ENCODE measurements around the gene CCL27. TPM values are rescaled to one million over a fixed set of nuclear protein-coding genes. Genes with fewer than 3 reads are reported as not detected.
A peak's percentile ranks its signal among the peaks of the same experiment; 100 is the strongest.

The CCL27 gene
- total RNA-seq, 1 donor from 2014 or later, result 1.1 TPM

DNA sequence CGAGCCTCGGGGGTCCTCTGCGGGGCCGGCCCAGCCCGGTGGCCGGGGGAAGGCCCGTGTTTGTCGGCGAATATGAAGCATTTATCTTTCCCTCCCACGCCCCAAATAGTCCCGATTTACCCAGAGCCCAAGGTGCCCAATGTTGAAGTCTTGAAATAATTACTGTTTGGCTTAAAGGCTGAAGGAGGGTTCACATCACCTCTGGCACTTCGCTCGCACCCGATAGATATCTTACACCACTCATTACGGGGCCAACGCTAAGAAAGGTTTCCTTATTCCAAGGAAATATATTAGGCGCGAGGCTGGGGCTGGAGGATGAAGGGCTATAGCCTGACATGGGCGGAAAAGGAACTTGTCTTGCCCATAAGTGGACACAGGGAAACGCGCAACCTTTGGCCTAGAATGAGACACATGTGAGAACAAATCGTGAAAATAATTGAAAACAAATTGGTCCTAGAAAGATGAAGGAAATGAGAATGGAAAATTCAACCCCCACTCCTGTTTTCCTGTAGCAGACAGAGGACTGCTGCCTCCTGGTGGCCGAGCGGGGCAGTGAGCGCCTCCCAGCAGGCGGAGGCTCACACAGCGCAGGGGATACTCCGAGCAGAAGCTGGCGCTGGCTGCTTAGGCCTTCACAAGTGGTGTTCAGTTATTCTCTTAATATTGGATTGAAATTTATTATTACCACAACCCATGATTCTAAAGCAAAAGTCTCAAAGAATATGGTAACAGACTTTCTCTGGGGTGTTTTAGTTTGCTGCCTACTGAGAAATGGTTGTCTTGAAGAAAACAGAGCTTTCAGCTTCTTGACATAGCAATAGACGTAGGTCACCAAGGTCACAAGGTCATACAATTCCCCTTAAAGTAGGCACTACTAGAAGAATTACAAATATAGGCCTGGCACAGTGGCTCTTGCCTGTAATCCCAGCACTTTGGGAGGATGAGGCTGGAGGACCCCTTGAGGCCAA, 39.6 kb upstream of the CCL27 start:
- H3K27me3 Mint-ChIP-seq, result peaks cover 38% of the 10 kb centered on the region
- peak overlapping the region; percentile 86 for H3K4me3 Mint-ChIP-seq
- peaks cover 5% of the 10 kb centered on the region for H3K4me1 Mint-ChIP-seq (ENCODE audit: unreplicated experiment)
- H3K36me3 Mint-ChIP-seq, result no peaks in the 10 kb centered on the region
- TF ChIP-seq, protein P1, sequence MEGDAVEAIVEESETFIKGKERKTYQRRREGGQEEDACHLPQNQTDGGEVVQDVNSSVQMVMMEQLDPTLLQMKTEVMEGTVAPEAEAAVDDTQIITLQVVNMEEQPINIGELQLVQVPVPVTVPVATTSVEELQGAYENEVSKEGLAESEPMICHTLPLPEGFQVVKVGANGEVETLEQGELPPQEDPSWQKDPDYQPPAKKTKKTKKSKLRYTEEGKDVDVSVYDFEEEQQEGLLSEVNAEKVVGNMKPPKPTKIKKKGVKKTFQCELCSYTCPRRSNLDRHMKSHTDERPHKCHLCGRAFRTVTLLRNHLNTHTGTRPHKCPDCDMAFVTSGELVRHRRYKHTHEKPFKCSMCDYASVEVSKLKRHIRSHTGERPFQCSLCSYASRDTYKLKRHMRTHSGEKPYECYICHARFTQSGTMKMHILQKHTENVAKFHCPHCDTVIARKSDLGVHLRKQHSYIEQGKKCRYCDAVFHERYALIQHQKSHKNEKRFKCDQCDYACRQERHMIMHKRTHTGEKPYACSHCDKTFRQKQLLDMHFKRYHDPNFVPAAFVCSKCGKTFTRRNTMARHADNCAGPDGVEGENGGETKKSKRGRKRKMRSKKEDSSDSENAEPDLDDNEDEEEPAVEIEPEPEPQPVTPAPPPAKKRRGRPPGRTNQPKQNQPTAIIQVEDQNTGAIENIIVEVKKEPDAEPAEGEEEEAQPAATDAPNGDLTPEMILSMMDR (conservative IDR thresholded peaks at IDR 0.05), result peak; percentile 99
- DNase-seq (ENCODE audit: extremely low spot score, unreplicated experiment), result peak; percentile 87
- peak overlapping the region; percentile 50 for H3K27ac Mint-ChIP-seq
- no peaks in the 10 kb centered on the region for H3K9me3 Mint-ChIP-seq

DNA sequence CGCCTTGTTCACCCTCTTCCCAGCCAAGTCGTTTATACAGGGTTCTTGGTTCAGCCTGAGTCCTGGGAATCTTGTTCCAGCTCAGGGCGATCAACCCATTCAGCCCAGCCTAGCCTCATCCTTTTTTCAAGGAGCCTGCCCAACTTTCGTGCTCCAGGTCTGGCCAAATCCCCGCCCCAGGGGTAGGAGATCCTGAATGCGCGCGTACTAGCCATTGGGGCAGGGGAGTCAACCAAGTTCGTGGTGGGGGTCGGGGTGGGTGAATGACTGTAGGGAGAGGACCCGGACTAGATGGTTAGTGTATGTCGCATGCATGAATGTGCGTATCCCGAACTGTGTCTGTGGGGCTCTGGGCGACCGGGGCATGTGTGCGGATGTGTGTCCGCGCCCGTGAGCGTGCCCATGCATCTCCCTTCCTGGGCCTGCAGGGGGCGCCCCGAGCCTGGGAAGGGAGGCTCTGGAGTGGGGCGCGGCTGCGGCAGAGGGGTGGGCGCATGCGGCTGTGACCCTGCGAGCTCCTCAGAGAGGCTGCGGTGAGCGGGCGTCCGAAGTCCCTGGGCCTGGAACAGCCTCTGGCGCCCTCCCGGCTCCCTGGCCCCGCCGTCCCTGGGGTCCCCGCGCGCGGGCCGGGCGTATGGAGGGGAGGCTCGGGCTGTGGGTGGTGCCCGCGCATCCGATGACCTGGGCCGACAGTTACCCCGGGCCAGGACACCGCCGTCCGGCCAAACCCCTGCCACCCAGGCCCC, 38.7 kb upstream of the CCL27 start:
- Mint-ChIP-seq H3K4me1 (ENCODE audit: unreplicated experiment) (peaks cover 5% of the 10 kb centered on the region), H3K27ac (no peak overlapping the region), H3K4me3 (peak overlapping the region; percentile 86), H3K9me3 (no peaks in the 10 kb centered on the region), H3K27me3 (peaks cover 38% of the 10 kb centered on the region), H3K36me3 (no peaks in the 10 kb centered on the region)
- peak; percentile 86 for DNase-seq (ENCODE audit: extremely low spot score, unreplicated experiment)
- TF ChIP-seq, protein P1 (conservative IDR thresholded peaks at IDR 0.05), result peak; percentile 97

- Mint-ChIP-seq H3K27me3 (peaks cover 22% of the 10 kb centered on the region), H3K9me3 (no peaks in the 10 kb centered on the region), H3K4me3 (no peak overlapping the region), H3K27ac (no peak overlapping the region), H3K4me1 (ENCODE audit: unreplicated experiment) (no peaks in the 10 kb centered on the region), H3K36me3 (peaks cover 4% of the 10 kb centered on the region)
- TF ChIP-seq, protein P1 (conservative IDR thresholded peaks at IDR 0.05), result no peak
- no peak for DNase-seq (ENCODE audit: extremely low spot score, unreplicated experiment)
Measured at GRCh38 chr9:34694811-34695210, 32.4 kb upstream of the CCL27 start.

GRCh38 chr9:34693560-34693959, 31.1 kb upstream of the CCL27 start:
- Mint-ChIP-seq H3K36me3 (peaks cover 4% of the 10 kb centered on the region), H3K4me3 (no peak overlapping the region), H3K27ac (no peak overlapping the region), H3K9me3 (no peaks in the 10 kb centered on the region), H3K4me1 (ENCODE audit: unreplicated experiment) (no peaks in the 10 kb centered on the region), H3K27me3 (peaks cover 11% of the 10 kb centered on the region)
- DNase-seq (ENCODE audit: extremely low spot score, unreplicated experiment), result no peak
- TF ChIP-seq, protein P1 (conservative IDR thresholded peaks at IDR 0.05), result no peak

GRCh38 chr9:34691936-34692315, 29.5 kb upstream of the CCL27 start:
- no peak for DNase-seq (ENCODE audit: extremely low spot score, unreplicated experiment)
- TF ChIP-seq, protein P1 (conservative IDR thresholded peaks at IDR 0.05), result no peak
- Mint-ChIP-seq H3K4me3 (no peak overlapping the region), H3K36me3 (peaks cover 4% of the 10 kb centered on the region), H3K27ac (no peak overlapping the region), H3K9me3 (no peaks in the 10 kb centered on the region), H3K4me1 (ENCODE audit: unreplicated experiment) (peaks cover 6% of the 10 kb centered on the region), H3K27me3 (no peaks in the 10 kb centered on the region)

Data from type B pancreatic cell (in vitro differentiated cells).